NT2/D1 (cell line): ENCODE data around the gene CHEK1.

Experiments used
- SUZ12 ChIP-seq: IDR thresholded peaks from 2 replicates; pipeline ENCODE4 v1.6.1; 2011; ENCODE audit not compliant: insufficient read length, insufficient read depth; ENCODE audit errors: extremely low read depth
- YY1 ChIP-seq: IDR thresholded peaks from 2 replicates; pipeline ENCODE4 v1.6.1; 2011; ENCODE audit not compliant: insufficient read length, insufficient read depth

GRCh38 chr11:125623064-125623463, 1.9 kb upstream of the CHEK1 start:
- no peak for TF ChIP-seq YY1
- no peak for TF ChIP-seq SUZ12
